Measurements from ENCODE around the gene DNAJC17. TPM values are rescaled to one million over a fixed set of nuclear protein-coding genes. Genes with fewer than 3 reads are reported as not detected.

DNAJC17 gene
- total and polyA plus RNA-seq, 2 of the 13 experiments (the other 11 are each of a cell fraction or from before 2014, with no cell fraction given) = 22.2 to 26.5 TPM

DNA sequence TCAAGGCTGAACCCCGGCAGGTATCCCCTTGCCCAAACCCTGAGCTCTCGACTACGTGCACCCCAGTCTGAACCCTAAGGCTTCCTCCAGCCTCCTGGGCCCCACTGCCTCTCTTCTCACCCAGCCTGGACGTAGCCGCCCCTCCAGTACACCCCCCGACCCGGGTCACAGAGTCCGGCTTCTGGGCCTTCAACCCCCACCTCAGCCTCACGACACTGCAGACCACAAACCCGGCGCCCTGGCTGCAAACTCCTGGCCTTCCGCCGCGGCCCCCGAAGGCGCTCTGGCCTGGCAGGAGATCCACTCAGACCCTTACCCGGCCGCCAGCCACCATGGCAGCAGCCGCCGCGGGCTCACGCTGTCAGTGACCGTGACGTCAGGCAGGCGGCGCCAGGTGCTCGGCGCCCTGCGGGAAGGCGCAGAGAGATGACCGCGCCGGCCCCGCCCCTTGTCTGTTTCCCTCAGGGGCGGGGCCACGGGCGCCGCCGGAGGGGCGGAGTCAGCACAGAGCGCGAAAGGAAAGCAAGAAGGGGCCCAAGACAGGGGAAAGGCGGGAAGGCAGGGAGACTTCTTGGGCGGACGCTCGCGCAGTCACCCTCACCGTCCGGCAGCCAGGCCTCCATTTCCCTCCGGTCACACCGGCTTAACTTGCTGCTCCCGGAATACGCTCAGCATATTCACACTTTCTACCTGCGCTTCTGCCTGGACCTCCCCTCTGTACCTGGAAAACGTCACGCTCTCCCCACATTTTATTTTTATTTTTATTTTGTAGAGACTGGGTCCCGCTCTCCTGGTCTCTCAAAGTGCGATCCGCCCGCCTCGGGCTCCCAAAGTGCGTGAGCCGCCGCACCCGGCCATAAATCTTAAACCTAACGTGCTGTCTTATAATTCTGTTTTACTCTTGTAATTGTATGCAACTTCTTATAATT is 52.1 kb downstream of the DNAJC17 start, which contains the start of gene RMDN3 (continued):
- TF ChIP-seq, protein P1, sequence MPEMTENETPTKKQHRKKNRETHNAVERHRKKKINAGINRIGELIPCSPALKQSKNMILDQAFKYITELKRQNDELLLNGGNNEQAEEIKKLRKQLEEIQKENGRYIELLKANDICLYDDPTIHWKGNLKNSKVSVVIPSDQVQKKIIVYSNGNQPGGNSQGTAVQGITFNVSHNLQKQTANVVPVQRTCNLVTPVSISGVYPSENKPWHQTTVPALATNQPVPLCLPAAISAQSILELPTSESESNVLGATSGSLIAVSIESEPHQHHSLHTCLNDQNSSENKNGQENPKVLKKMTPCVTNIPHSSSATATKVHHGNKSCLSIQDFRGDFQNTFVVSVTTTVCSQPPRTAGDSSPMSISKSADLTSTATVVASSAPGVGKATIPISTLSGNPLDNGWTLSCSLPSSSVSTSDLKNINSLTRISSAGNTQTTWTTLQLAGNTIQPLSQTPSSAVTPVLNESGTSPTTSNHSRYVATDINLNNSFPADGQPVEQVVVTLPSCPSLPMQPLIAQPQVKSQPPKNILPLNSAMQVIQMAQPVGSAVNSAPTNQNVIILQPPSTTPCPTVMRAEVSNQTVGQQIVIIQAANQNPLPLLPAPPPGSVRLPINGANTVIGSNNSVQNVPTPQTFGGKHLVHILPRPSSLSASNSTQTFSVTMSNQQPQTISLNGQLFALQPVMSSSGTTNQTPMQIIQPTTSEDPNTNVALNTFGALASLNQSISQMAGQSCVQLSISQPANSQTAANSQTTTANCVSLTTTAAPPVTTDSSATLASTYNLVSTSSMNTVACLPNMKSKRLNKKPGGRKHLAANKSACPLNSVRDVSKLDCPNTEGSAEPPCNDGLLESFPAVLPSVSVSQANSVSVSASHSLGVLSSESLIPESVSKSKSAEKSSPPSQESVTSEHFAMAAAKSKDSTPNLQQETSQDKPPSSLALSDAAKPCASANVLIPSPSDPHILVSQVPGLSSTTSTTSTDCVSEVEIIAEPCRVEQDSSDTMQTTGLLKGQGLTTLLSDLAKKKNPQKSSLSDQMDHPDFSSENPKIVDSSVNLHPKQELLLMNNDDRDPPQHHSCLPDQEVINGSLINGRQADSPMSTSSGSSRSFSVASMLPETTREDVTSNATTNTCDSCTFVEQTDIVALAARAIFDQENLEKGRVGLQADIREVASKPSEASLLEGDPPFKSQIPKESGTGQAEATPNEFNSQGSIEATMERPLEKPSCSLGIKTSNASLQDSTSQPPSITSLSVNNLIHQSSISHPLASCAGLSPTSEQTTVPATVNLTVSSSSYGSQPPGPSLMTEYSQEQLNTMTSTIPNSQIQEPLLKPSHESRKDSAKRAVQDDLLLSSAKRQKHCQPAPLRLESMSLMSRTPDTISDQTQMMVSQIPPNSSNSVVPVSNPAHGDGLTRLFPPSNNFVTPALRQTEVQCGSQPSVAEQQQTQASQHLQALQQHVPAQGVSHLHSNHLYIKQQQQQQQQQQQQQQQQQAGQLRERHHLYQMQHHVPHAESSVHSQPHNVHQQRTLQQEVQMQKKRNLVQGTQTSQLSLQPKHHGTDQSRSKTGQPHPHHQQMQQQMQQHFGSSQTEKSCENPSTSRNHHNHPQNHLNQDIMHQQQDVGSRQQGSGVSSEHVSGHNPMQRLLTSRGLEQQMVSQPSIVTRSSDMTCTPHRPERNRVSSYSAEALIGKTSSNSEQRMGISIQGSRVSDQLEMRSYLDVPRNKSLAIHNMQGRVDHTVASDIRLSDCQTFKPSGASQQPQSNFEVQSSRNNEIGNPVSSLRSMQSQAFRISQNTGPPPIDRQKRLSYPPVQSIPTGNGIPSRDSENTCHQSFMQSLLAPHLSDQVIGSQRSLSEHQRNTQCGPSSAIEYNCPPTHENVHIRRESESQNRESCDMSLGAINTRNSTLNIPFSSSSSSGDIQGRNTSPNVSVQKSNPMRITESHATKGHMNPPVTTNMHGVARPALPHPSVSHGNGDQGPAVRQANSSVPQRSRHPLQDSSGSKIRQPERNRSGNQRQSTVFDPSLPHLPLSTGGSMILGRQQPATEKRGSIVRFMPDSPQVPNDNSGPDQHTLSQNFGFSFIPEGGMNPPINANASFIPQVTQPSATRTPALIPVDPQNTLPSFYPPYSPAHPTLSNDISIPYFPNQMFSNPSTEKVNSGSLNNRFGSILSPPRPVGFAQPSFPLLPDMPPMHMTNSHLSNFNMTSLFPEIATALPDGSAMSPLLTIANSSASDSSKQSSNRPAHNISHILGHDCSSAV (CRISPR knock-in tag; IDR thresholded peaks at IDR 0.05; ENCODE audit: borderline replicate concordance) = no peak
- TF ChIP-seq ZBTB42 (CRISPR knock-in tag; IDR thresholded peaks at IDR 0.05) = no peak
- TF ChIP-seq ZNF589 (CRISPR knock-in tag; conservative IDR thresholded peaks at IDR 0.05) = no peak
- TF ChIP-seq ZBTB1 (CRISPR knock-in tag; IDR thresholded peaks at IDR 0.05; ENCODE audit: borderline replicate concordance) = no peak
- TF ChIP-seq, protein P2, sequence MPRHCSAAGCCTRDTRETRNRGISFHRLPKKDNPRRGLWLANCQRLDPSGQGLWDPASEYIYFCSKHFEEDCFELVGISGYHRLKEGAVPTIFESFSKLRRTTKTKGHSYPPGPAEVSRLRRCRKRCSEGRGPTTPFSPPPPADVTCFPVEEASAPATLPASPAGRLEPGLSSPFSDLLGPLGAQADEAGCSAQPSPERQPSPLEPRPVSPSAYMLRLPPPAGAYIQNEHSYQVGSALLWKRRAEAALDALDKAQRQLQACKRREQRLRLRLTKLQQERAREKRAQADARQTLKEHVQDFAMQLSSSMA (CRISPR knock-in tag; IDR thresholded peaks at IDR 0.05) = 0 out of 2 replicates have a peak, but pooled peaks have one; percentile 51
- TF ChIP-seq BORCS8-MEF2B (CRISPR knock-in tag; IDR thresholded peaks at IDR 0.05) = no peak
- TF ChIP-seq ARHGAP35 (CRISPR knock-in tag; IDR thresholded peaks at IDR 0.05; ENCODE audit: borderline replicate concordance) = no peak; the same call in 1 of the 2 replicates
- peak; percentile 41; the same call in 1 of the 2 replicates for TF ChIP-seq SAFB2 (CRISPR knock-in tag; IDR thresholded peaks at IDR 0.05; ENCODE audit: borderline replicate concordance, low read depth)
- TF ChIP-seq ZNF225 (CRISPR knock-in tag; IDR thresholded peaks at IDR 0.05) = no peak
- peak; percentile 61; the same call in 1 of the 2 replicates for TF ChIP-seq EEA1 (CRISPR knock-in tag; IDR thresholded peaks at IDR 0.05; ENCODE audit: borderline replicate concordance)
- TF ChIP-seq ZNF207 (IDR thresholded peaks at IDR 0.05; ENCODE audit: borderline replicate concordance) = no peak
- TF ChIP-seq ZNF792 (CRISPR knock-in tag; IDR thresholded peaks at IDR 0.05) = no peak
- peak; percentile 85; the same call in 1 of the 2 replicates for TF ChIP-seq POGZ (CRISPR knock-in tag; IDR thresholded peaks at IDR 0.05)
- TF ChIP-seq ZFP62 (CRISPR knock-in tag; IDR thresholded peaks at IDR 0.05) = no peak
- TF ChIP-seq CENPT (CRISPR knock-in tag; IDR thresholded peaks at IDR 0.05; ENCODE audit: low read depth) = no peak; the same call in 1 of the 2 replicates
- TF ChIP-seq SYNCRIP (IDR thresholded peaks at IDR 0.05; ENCODE audit: insufficient read depth, low read depth, low read length) = no peak
- TF ChIP-seq, protein P3, sequence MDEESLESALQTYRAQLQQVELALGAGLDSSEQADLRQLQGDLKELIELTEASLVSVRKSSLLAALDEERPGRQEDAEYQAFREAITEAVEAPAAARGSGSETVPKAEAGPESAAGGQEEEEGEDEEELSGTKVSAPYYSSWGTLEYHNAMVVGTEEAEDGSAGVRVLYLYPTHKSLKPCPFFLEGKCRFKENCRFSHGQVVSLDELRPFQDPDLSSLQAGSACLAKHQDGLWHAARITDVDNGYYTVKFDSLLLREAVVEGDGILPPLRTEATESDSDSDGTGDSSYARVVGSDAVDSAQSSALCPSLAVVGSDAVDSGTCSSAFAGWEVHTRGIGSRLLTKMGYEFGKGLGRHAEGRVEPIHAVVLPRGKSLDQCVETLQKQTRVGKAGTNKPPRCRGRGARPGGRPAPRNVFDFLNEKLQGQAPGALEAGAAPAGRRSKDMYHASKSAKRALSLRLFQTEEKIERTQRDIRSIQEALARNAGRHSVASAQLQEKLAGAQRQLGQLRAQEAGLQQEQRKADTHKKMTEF (CRISPR knock-in tag; IDR thresholded peaks at IDR 0.05) = peak; percentile 77
- TF ChIP-seq ZNF674 (CRISPR knock-in tag; IDR thresholded peaks at IDR 0.05; ENCODE audit: low read depth) = no peak
- no peak for TF ChIP-seq FOSL1 (CRISPR knock-in tag; IDR thresholded peaks at IDR 0.05; ENCODE audit: borderline replicate concordance)

Measured in HepG2 (cell line).